ENCODE measurements around the gene MEGF8.

MEGF8 gene

DNA sequence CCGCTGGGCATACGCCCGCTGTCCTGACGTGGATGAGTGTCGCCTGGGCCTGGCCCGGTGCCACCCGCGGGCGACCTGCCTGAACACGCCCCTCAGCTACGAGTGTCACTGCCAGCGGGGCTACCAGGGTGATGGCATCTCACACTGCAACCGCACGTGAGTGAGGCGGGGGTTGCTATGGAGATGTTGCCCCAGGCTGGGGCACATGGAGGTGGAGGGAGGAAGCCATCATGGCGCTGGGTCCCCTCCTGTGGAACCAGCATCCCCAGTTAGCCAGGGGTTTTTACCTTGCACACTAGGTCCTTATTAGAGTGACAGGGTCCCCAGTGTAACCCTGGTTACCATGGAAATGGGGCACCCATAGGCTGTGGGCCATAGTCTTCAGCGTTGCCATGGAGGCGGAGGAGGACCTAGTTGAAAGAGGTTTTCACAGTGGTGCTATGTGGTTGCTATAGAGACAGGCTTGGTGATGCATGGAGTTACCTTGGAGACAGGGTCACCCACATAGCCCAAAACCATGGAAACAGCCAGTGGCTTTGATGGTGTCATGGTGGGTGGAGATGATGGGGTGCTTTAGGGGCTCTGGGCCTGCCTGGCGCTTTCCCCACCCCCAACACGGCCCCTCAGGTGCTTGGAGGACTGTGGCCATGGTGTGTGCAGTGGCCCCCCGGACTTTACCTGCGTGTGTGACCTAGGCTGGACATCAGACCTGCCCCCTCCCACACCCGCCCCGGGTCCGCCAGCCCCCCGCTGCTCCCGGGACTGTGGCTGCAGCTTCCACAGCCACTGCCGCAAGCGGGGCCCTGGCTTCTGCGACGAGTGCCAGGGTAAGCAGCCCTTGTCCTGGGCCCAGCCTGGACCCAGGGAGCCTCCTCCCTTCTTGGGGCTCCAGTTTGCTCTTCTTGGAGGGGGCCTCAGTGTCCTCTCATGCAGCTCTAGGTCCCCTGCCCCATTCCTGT, 27.1 kb downstream of the MEGF8 start:
- TF ChIP-seq, protein P1, sequence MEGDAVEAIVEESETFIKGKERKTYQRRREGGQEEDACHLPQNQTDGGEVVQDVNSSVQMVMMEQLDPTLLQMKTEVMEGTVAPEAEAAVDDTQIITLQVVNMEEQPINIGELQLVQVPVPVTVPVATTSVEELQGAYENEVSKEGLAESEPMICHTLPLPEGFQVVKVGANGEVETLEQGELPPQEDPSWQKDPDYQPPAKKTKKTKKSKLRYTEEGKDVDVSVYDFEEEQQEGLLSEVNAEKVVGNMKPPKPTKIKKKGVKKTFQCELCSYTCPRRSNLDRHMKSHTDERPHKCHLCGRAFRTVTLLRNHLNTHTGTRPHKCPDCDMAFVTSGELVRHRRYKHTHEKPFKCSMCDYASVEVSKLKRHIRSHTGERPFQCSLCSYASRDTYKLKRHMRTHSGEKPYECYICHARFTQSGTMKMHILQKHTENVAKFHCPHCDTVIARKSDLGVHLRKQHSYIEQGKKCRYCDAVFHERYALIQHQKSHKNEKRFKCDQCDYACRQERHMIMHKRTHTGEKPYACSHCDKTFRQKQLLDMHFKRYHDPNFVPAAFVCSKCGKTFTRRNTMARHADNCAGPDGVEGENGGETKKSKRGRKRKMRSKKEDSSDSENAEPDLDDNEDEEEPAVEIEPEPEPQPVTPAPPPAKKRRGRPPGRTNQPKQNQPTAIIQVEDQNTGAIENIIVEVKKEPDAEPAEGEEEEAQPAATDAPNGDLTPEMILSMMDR (IDR thresholded peaks at IDR 0.05): no peak

DNA sequence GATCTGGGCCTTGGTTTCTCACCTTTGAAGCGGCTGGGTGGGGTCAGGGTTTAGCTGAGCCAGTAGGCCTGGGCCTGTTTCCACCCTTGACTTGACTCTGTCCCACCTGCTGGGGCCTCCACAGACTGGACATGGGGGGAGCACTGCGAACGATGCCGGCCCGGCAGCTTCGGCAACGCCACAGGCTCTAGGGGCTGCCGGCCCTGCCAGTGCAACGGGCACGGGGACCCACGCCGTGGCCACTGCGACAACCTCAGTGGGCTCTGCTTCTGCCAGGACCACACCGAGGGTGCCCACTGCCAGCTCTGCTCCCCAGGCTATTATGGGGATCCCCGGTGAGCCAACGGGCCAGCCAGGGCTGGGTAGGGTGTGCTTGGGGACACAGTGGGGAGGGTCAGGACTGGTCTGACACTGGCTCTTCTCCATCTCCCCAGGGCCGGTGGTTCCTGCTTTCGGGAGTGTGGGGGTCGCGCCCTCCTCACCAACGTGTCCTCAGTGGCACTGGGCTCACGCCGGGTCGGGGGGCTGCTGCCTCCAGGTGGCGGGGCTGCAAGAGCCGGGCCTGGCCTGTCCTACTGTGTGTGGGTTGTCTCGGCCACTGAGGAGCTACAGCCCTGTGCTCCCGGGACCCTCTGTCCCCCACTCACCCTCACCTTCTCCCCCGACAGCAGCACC, 28.0 kb downstream of the MEGF8 start:
- TF ChIP-seq, protein P1 (IDR thresholded peaks at IDR 0.05): no peak

DNA sequence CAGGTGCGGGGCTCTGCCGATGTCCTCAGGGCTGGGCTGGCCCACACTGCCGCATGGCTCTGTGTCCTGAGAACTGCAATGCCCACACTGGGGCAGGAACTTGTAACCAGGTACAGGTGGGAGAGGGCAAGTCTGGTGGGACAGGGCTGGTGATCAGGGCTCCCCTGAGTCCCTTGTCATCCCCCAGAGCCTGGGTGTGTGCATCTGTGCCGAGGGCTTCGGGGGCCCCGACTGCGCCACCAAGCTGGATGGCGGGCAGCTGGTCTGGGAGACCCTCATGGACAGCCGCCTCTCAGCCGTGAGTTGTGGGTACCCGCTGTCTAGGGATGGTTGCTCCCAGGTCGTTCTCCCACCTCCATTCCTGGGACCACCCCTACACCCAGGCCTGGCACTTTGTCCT, 30.5 kb downstream of the MEGF8 start:
- TF ChIP-seq, protein P1 (IDR thresholded peaks at IDR 0.05): no peak

DNA sequence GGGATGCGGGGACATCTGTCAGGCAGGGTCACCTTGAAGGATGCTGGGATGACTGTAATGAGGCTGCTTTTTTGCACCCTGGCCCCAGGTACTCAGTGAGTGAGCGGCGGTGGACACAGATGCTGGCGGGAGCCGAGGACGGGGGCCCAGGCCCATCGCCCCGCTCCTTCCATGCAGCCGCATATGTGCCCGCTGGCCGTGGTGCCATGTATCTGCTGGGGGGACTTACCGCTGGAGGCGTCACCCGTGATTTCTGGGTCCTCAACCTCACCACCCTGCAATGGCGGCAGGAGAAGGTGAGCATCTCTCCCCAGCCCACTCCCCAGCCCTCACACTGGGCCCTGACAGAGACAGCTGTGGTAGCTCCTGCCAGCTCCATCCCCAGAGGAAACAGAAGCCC, 31.3 kb downstream of the MEGF8 start:
- TF ChIP-seq, protein P1 (IDR thresholded peaks at IDR 0.05): no peak

DNA sequence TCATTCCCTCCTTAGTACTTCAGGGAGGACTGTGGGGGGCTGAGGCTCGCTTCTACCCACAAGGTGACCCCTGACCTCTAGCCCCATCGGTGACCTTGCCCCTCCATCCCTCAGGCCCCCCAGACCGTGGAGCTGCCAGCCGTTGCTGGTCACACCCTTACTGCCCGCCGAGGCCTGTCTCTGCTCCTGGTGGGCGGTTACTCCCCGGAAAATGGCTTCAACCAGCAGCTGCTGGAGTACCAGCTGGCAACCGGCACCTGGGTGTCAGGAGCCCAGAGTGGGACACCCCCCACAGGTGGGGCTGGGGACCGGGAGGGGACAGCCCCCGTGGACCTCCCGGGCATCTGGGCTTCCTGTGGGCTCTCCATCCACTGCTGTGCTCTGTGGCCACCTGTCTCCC, 31.9 kb downstream of the MEGF8 start:
- TF ChIP-seq, protein P1 (IDR thresholded peaks at IDR 0.05): no peak

DNA sequence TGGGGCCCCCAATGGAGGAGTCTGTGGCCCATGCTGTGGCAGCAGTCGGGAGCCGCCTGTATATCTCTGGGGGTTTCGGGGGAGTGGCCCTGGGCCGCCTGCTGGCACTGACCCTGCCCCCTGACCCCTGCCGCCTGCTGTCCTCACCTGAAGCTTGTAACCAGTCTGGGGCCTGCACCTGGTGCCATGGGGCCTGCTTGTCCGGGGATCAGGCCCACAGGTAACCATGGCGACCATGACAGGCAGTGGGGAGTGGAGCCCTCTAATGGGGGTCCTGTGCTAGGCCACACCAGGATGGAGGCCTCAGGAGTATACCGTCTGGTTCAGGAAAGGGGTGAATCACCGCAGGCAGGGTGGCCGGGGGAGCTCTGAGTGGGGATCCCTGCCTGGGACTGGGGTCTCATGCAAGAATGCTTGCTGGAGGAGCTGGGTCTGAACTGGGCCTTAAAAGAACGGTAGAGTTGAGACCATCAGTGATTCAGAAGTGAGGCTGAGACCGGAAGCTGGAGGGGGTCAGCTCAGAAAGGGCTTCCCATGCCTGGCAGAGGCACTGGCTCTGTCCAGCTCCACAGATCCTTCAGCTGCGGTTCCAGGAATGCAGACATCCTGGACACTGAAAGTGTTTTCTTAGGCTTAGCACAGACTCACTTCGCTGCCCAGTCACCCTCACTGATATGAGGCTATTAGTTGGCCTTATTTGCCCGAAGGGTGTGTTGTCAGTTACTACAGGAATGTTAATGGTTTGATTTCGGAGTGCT, 35.5 kb downstream of the MEGF8 start:
- TF ChIP-seq, protein P1 (IDR thresholded peaks at IDR 0.05): no peak

DNA sequence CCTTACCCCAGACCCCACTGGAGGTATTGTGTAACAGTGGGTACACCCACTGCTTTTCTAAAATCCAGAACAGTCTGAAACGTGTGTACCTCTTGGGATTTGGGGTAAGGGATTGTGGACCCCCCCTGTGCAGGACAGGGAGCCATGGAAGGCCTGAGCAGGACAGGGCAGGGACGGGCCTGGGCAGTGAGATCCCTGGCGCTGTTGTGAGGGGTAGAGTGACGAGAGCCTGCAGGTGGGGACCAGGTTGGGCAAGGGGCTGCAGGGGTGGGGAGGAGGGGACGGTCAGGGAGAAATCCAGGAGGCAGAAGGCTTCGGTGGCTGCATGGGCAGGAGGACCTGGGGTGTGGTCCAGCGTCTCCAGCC, 36.1 kb downstream of the MEGF8 start:
- TF ChIP-seq, protein P1 (IDR thresholded peaks at IDR 0.05): no peak

Measured in LNCAP (cell line).